K562 (cell line): Measurements from ENCODE around the gene NOTO. TPM values are rescaled to one million over a fixed set of nuclear protein-coding genes. Genes with fewer than 3 reads are reported as not detected.

Experiments
- ARID1B ChIP-seq: fragments of 450-650 bp; IDR thresholded peaks from 2 replicates; pipeline ENCODE4 v1.6.1; 2016; ENCODE audit warnings: antibody characterized with exemption, mild to moderate bottlenecking, inconsistent platforms
- CCNT2 ChIP-seq: IDR thresholded peaks from 2 replicates; pipeline ENCODE4 v1.6.1; 2011; ENCODE audit warnings: borderline replicate concordance, low read depth, mild to moderate bottlenecking, moderate library complexity, mixed read lengths, low read length; ENCODE audit not compliant: insufficient read length; ENCODE audit errors: extremely low read depth
- CSDE1 ChIP-seq, 2 experiments: fragments of 450-650 bp; IDR thresholded peaks; 2 replicates each; pipeline ENCODE4 v1.6.1; 2016; ENCODE audit warnings: mild to moderate bottlenecking in 1 of 2
- FOXA3 ChIP-seq, 2 experiments: fragments of 450-650 bp in 1 of 2; sonication (generic) in 1 of 2; formaldehyde crosslinking; IDR thresholded peaks in 1 of 2; conservative IDR thresholded peaks in 1 of 2; 2 replicates each; pipeline versions ENCODE4 v1.4.0 to v1.8.0; 2020 to 2022; ENCODE audit warnings: mild to moderate bottlenecking in 2 of 2, missing genetic modification reagents in 1 of 2
- MYC ChIP-seq, 2 experiments: fragments of 250-450 bp in 1 of 2; sonication (Bioruptor Pico) in 1 of 2; IDR thresholded peaks; 2 replicates each; pipeline versions ENCODE4 v1.5.1 to v1.6.1; 2012 to 2021; ENCODE audit warnings: low read depth in 2 of 2, borderline replicate concordance in 1 of 2, improper control_type of control experiment in 1 of 2, low read length in 1 of 2, mild to moderate bottlenecking in 1 of 2, moderate library complexity in 1 of 2
- NR2C1 ChIP-seq, 2 experiments: fragments of 450-650 bp; IDR thresholded peaks; 2 replicates each; pipeline ENCODE4 v1.6.1; 2017; ENCODE audit warnings: mild to moderate bottlenecking in 2 of 2, antibody characterized with exemption in 1 of 2, inconsistent platforms in 1 of 2, missing compliant biosample characterization in 1 of 2, missing genetic modification characterization in 1 of 2
- PKNOX1 ChIP-seq: fragments of 450-650 bp; IDR thresholded peaks from 2 replicates; pipeline ENCODE4 v1.6.1; 2016
- SAFB ChIP-seq: fragments of 200-400 bp; formaldehyde crosslinking; IDR thresholded peaks from 2 replicates; pipeline ENCODE4 v1.6.1; 2017; ENCODE audit warnings: low read depth, low read length, borderline replicate concordance
- TAF7 ChIP-seq: fragments of 450-650 bp; IDR thresholded peaks from 2 replicates; pipeline ENCODE4 v1.6.1; 2016; ENCODE audit warnings: missing genetic modification characterization, missing compliant biosample characterization
- TAF9B ChIP-seq: fragments of 450-650 bp; IDR thresholded peaks from 2 replicates; pipeline ENCODE4 v1.6.1; 2018; ENCODE audit warnings: mild to moderate bottlenecking; ENCODE audit not compliant: partially characterized antibody
- THAP7 ChIP-seq: fragments of 250-450 bp; sonication (Bioruptor Pico); IDR thresholded peaks from 2 replicates; pipeline ENCODE4 v1.5.0; 2021
- ZFPM2 ChIP-seq: fragments of 250-450 bp; sonication (Bioruptor Pico); IDR thresholded peaks from 2 replicates; pipeline ENCODE4 v1.5.1; 2022; ENCODE audit warnings: mild to moderate bottlenecking
- polyA plus RNA-seq, 8 experiments: library from polyadenylated mRNA; depleted of rRNA in 4 of 8; stranded (reverse) in 5 of 8; unstranded in 3 of 8; fragments of >200 nt; fragmentation: Nextera tagmentation in 2 of 8; fragmentation: Illumina TruSeq in 1 of 8; extraction: Ambion mirVana in 2 of 8; extraction: Trizol in 1 of 8; gene quantifications; 2 replicates each; pipeline versions ENCODE4 v1.2.1 to v1.2.3, GENCODE V29; 2011 to 2014; ENCODE audit warnings: inconsistent platforms in 1 of 8, missing spikeins in 1 of 8
- total RNA-seq, 7 experiments: library from RNA; depleted of rRNA in 6 of 7; stranded (reverse); fragments of >200 nt in 6 of 7; fragmentation: Illumina TruSeq in 2 of 7; extraction: Trizol in 2 of 7; gene quantifications; 2 replicates each; pipeline versions ENCODE4 v1.2.1 to v1.2.3, GENCODE V29; 2011 to 2021; ENCODE audit warnings: low replicate concordance in 1 of 7
- TF ChIP-seq, protein P1 (sequence below): fragments of 450-650 bp; IDR thresholded peaks from 2 replicates; pipeline ENCODE4 v1.6.1; 2018; ENCODE audit not compliant: partially characterized antibody
- TF ChIP-seq, protein P2 (sequence below): sonication (generic); formaldehyde crosslinking; IDR thresholded peaks from 2 replicates; pipeline ENCODE4 v1.8.1; 2022; ENCODE audit warnings: missing genetic modification reagents

The NOTO gene
- total and polyA plus RNA-seq, 9 of the 15 experiments (the other 6 are each of a cell fraction or from before 2014, with no cell fraction given), result not detected

- TF ChIP-seq, protein P1, sequence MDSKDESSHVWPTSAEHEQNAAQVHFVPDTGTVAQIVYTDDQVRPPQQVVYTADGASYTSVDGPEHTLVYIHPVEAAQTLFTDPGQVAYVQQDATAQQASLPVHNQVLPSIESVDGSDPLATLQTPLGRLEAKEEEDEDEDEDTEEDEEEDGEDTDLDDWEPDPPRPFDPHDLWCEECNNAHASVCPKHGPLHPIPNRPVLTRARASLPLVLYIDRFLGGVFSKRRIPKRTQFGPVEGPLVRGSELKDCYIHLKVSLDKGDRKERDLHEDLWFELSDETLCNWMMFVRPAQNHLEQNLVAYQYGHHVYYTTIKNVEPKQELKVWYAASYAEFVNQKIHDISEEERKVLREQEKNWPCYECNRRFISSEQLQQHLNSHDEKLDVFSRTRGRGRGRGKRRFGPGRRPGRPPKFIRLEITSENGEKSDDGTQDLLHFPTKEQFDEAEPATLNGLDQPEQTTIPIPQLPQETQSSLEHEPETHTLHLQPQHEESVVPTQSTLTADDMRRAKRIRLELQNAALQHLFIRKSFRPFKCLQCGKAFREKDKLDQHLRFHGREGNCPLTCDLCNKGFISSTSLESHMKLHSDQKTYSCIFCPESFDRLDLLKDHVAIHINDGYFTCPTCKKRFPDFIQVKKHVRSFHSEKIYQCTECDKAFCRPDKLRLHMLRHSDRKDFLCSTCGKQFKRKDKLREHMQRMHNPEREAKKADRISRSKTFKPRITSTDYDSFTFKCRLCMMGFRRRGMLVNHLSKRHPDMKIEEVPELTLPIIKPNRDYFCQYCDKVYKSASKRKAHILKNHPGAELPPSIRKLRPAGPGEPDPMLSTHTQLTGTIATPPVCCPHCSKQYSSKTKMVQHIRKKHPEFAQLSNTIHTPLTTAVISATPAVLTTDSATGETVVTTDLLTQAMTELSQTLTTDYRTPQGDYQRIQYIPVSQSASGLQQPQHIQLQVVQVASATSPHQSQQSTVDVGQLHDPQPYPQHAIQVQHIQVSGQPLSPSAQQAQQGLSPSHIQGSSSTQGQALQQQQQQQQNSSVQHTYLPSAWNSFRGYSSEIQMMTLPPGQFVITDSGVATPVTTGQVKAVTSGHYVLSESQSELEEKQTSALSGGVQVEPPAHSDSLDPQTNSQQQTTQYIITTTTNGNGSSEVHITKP, result peak; percentile 28
- TF ChIP-seq ARID1B, result peak; percentile 33; the same call in 1 of the 2 replicates
- TF ChIP-seq FOXA3 (CRISPR knock-in tag; conservative IDR thresholded peaks at IDR 0.05 in 1 of 2, IDR thresholded peaks at IDR 0.05 in 1 of 2), result 0 out of 4 replicates have a peak, but pooled peaks of 1 of the 2 experiments have one; percentile 28
- peak; percentile 99 for TF ChIP-seq PKNOX1
- no peak for TF ChIP-seq TAF7 (tag)
- TF ChIP-seq ZFPM2 (CRISPR knock-in tag), result 0 out of 2 replicates have a peak, but pooled peaks have one; percentile 42
- 0 out of 2 replicates have a peak, but pooled peaks have one; percentile 15 for TF ChIP-seq SAFB
- TF ChIP-seq CSDE1 (IDR thresholded peaks at IDR 0.05), result no peak
- no peak for TF ChIP-seq TAF9B
- TF ChIP-seq MYC (IDR thresholded peaks at IDR 0.05; ENCODE audit: low read depth, low read length), result peak; percentile 44; the same call in 1 of the 2 replicates
- TF ChIP-seq MYC (CRISPR knock-in tag; IDR thresholded peaks at IDR 0.05; ENCODE audit: borderline replicate concordance, low read depth), result peak; percentile 69; the same call in 1 of the 2 replicates
- 0 out of 2 replicates have a peak, but pooled peaks have one; percentile 13 for TF ChIP-seq THAP7 (CRISPR knock-in tag)
- peak; percentile 62 for TF ChIP-seq CCNT2
- TF ChIP-seq NR2C1 (IDR thresholded peaks at IDR 0.05), result no peak
- TF ChIP-seq NR2C1 (tag; IDR thresholded peaks at IDR 0.05), result no peak
- TF ChIP-seq, protein P2, sequence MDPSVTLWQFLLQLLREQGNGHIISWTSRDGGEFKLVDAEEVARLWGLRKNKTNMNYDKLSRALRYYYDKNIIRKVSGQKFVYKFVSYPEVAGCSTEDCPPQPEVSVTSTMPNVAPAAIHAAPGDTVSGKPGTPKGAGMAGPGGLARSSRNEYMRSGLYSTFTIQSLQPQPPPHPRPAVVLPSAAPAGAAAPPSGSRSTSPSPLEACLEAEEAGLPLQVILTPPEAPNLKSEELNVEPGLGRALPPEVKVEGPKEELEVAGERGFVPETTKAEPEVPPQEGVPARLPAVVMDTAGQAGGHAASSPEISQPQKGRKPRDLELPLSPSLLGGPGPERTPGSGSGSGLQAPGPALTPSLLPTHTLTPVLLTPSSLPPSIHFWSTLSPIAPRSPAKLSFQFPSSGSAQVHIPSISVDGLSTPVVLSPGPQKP (CRISPR knock-in tag), result no peak
Observed at GRCh38 chr2:73233154-73233931, 31.0 kb downstream of the NOTO start, which contains the start of gene PRADC1 (continued).
